IPS-18c (cell line): ENCODE data around the gene PVRIG.
"Not testable (repeated sequence)": the region's sequence is repeated elsewhere in the genome, so short reads cannot be mapped to it uniquely, and the experiment has no call there.

ENCODE experiments used
- H3K4me3 ChIP-seq: 2 replicates; pipeline ENCODE4 v1.7.0; 2013; ENCODE audit warnings: low read depth, mild to moderate bottlenecking, low read length, moderate library complexity; ENCODE audit not compliant: insufficient read depth
- H3K9me3 ChIP-seq: one replicate; pipeline ENCODE4 v1.6.1; 2013; ENCODE audit warnings: mild to moderate bottlenecking, low read length, moderate library complexity; ENCODE audit not compliant: control insufficient read depth, insufficient read depth

The PVRIG gene

GRCh38 chr7:100190048-100190711 is 29.6 kb upstream of the PVRIG start:
- H3K4me3 ChIP-seq = no peak overlapping the region
- H3K9me3 ChIP-seq = no peaks in the 10 kb centered on the region

DNA sequence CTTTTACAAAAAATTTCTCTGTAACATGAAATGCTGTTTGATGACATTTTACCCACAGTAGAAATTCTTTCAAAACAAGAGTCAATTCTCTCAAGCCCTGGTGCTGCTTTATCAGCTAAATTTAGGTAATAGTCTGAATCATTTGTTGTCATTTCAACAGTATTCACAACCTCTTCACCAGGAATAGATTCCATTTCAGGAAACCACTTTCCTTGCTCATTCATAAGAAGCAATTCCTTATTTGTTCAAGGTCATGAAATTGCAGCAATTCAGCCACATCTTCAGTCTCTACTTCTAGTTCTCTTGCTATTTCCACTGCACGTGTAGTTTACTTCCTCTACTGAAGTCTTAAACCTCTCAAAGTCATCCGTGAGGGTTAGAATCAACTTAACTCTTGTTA is 28.0 kb upstream of the PVRIG start:
- H3K4me3 ChIP-seq = no peak overlapping the region
- H3K9me3 ChIP-seq = peaks cover 2% of the 10 kb centered on the region

GRCh38 chr7:100192281-100192862 is 27.4 kb upstream of the PVRIG start:
- not testable (repeated sequence) for H3K9me3 ChIP-seq, H3K4me3 ChIP-seq

DNA sequence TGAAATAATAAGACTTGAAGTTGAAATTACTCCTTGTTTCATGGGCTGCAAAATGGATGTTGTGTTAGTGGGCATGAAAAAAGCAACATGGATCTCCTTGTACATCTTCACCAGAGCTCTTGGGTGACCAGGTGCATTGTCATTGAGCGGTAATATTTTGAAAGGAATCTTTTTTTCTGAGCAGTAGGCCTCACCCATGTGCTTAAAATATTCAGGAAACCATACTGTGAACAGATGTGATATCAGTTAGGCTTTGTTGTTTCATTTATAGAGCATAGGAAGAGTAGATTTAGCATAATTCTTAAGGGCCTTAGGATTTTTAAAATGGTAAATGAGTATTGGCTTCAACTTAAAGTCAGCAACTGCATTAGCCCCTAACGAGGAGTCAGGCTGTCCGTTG is 26.8 kb upstream of the PVRIG start:
- Histone ChIP-seq H3K4me3 (no peak overlapping the region), H3K9me3 (peaks cover 2% of the 10 kb centered on the region)

GRCh38 chr7:100195222-100195621 is 24.5 kb upstream of the PVRIG start:
- H3K9me3 ChIP-seq = peaks cover 2% of the 10 kb centered on the region
- H3K4me3 ChIP-seq = no peak overlapping the region

- not testable (repeated sequence) for H3K9me3 ChIP-seq, H3K4me3 ChIP-seq
Measured at GRCh38 chr7:100195901-100196322, 23.8 kb upstream of the PVRIG start.

GRCh38 chr7:100198266-100198665 is 21.5 kb upstream of the PVRIG start:
- Histone ChIP-seq H3K9me3 (peaks cover 2% of the 10 kb centered on the region), H3K4me3 (no peak overlapping the region)

GRCh38 chr7:100200693-100201092 is 19.1 kb upstream of the PVRIG start:
- Histone ChIP-seq H3K9me3 (peaks cover 2% of the 10 kb centered on the region), H3K4me3 (no peak overlapping the region)

DNA sequence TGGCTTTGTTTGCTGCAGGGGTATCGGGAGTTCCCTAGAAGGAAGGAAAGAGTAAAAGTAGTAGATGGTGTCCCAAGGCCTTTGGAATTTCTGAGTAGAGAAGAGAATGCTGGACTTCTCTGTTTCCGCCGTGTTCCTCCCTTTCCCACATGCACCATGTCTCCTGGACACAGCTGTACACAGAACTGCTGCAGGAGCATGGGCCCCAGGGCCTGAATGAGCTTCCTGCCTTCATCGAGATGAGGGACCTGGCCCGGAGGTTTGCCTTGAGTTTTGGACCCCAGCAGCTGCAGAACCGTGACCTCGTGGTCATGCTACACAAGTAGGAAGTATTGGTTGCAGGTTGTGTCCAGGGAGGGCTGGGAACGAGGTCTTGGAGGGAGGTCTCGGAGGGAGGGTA is 15.3 kb upstream of the PVRIG start:
- Histone ChIP-seq H3K4me3 (no peak overlapping the region), H3K9me3 (no peaks in the 10 kb centered on the region)

DNA sequence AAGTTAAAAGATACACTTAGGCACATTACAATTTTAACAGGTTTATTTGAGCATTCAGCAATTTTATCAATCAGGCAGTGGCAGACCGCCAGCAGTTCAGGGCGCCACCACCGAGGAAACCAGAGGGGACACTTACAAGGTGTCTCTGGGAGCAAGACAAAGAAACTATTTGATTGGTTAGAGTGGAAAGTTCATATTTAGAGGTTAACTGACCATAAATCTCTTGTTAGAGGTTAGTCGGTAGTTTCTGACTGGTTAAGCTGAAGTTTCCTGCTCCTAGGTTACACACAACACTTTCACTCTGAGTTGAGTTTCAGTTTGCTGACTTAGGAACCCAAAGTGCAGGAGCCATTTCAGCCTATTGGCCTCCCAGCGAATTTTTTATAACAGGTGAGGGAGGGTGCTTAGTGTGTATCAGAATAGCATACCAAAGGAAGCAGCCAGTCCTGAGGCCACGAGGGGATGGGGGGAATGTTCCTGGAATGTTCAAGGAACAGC is 10.8 kb upstream of the PVRIG start:
- H3K4me3 ChIP-seq = no peak overlapping the region
- no peaks in the 10 kb centered on the region for H3K9me3 ChIP-seq

- Histone ChIP-seq H3K4me3 (no peak overlapping the region), H3K9me3 (no peaks in the 10 kb centered on the region)
Measured at GRCh38 chr7:100209493-100209892, 10.3 kb upstream of the PVRIG start.

DNA sequence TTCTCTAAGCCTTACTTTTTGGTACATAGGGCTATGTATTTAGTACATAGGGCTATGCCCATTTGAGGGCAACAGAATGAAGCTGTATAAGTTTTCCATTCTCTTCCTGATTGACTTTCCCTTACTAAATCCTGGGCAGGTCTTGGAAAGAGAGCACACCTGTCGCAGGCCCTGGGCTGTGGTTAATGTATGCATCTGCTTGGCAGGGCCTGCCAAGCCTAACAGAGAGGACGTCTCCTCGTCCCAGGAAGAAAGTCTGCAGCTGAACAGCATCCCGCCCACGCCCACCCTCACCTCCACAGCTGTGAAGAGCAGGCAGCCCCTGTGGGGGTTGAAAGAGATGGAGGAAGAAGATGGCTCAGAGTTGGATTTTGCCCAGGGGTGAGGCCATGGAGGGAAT is 8.9 kb upstream of the PVRIG start:
- no peaks in the 10 kb centered on the region for H3K9me3 ChIP-seq
- no peak overlapping the region for H3K4me3 ChIP-seq

- no peak overlapping the region for H3K4me3 ChIP-seq
- H3K9me3 ChIP-seq = no peaks in the 10 kb centered on the region
Measured at GRCh38 chr7:100211342-100211780, 8.4 kb upstream of the PVRIG start.

DNA sequence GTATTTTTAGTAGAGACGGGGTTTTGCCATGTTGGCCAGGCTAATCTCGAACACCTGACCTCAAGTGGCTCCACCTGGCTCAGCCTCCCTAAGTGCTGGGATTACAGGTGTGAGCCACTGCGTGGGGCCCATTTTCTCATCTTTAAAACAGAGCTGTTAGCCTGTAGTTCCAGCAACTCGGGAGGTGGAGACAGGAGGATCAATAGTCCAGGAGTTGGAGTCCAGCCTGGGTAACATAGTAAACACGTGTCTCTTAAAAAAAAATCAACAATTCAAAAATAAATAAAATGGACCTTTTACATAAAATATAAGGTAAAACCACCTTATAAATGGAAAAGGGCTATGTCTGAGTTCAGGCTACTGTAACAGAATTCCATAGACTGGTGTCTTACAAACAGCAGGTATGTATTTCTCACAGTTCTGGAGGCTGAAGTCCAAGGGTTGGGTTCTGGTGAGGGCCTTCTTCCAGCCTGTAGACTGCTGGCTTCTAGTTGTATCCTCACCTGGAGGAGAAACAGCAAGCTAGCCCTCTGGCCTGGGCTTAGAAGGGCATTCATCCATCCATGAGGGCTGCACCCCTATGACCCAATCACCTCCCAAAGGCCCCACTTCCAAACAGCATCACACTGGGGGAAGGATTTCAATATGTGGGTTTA is 7.0 kb upstream of the PVRIG start:
- H3K4me3 ChIP-seq = no peak overlapping the region

DNA sequence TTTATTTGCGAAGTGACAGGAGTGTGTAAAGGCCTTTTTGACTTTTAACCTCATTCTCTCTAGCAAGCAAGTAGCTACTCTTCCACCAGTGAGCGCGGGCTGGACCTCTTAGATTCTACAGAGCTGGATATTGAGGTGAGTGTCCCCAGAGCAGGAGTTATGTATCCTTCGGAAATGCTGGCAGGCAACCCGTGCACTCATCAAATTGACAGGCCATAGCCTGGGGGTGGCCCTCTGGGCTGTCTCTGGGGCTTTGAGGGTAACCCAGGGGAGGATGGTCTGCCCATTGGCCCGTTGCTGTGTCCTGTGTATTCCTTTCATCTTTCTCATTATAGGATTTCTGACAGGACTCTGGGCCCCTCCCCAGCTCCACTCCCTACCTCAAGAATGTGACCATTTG is 6.1 kb upstream of the PVRIG start:
- Histone ChIP-seq H3K4me3 (no peak overlapping the region), H3K9me3 (no peaks in the 10 kb centered on the region)

More for the DNA sequence above, 7.0 kb upstream of the PVRIG start:
- H3K9me3 ChIP-seq = no peaks in the 10 kb centered on the region

DNA sequence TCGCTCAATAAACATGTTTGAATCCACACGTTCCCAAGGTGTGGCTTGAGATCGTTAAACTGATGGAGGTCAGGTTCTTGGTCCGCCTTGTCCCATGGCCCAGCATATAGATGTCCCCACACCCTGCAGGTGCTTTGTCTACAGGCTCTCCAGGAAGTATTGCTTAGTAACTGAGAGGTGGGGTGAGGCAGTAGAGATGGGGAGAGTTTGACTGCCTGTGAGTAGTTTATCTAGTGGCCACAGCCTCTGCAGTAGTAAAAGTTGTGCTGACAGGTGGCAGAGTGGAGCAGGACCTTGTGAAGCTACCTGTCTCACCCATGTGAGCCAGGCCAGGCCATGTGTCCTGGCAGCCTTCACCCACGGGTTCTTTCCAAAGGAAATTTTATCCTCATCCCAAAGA is 5.4 kb upstream of the PVRIG start:
- H3K9me3 ChIP-seq, H3K4me3 ChIP-seq: not testable (repeated sequence)

DNA sequence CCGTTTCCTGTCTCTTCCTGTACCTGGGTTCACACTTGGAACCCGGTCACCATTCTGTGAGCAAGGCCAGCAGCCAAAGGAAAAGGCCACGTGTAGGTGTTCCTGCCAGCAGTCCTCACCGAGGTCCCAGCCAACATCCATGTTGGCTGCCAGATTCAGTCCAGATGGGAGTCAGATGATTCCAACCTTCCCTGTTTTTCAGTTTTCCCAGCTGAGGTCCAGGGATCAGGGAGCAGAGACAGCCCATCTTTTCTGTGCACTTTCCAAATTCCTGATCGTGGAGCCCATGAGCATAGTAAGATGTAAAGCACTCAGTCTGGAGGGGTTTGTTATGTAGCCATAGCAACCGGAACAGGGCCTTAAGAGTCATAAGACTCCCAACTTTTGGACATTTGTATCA is 3.9 kb upstream of the PVRIG start:
- H3K9me3 ChIP-seq = no peaks in the 10 kb centered on the region
- no peak overlapping the region for H3K4me3 ChIP-seq

DNA sequence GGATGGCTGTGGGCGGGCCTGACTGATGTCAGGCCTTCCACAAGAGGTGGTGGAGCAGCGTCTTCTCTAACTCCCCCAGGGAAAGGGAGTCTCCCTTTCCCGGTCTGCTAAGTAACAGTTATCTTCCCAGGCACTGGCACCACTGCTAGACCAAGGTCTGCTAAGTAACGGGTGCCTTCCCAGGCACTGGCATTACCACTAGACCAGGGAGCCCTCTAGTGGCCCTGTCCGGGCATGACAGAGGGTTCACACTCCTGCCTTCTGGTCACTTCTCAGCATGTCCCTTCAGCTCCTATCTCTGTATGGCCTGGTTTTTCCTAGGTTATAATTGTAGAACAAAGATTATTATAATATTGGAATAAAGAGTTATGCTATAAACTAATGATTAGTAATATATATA is 1.8 kb upstream of the PVRIG start:
- not testable (repeated sequence) for H3K4me3 ChIP-seq, H3K9me3 ChIP-seq
